K562 (cell line): Measurements from ENCODE around the gene GCGR. TPM values are rescaled to one million over a fixed set of nuclear protein-coding genes. Genes with fewer than 3 reads are reported as not detected.
A peak's percentile ranks its signal among the peaks of the same experiment; 100 is the strongest.

Source experiments
- ATAC-seq: fragments of 200-7000 bp; cut with Tn5 transposase; 3 replicates; pipeline ENCODE4 v1.9.1; 2020; ENCODE audit warnings: moderate library complexity
- BruUV-seq: library from RNA; stranded (reverse); fragments of 400-500 nt; replicated peaks from 2 replicates; lab custom pipeline; 2021; lab: Mats Ljungman, UMichigan
- CTCF ChIA-PET: fragments of 300-600 bp; formaldehyde crosslinking; extraction: SDS; loops from one replicate; lab custom pipeline; 2021; ENCODE audit warnings: low intra/inter-chr PET ratio; lab: Yijun Ruan, JAX
- POLR2A ChIA-PET: fragments of 300-600, 350-650 bp; sonication (Branson Sonifier 250); formaldehyde crosslinking; extraction: SDS; loops from one replicate; lab custom pipeline; 2021; ENCODE audit warnings: antibody characterized with exemption, inconsistent platforms; lab: Yijun Ruan, JAX
- DNase-seq, 4 experiments: peaks; one replicate each; pipeline versions ENCODE4 v3.0.0 to v3.0.0-alpha.2; 2011 to 2018; ENCODE audit warnings: low spot score in 3 of 4, mixed read lengths in 3 of 4; ENCODE audit errors: extremely low read depth in 1 of 4
- FAIRE-seq: peaks from 2 replicates; lab custom pipeline; 2011; peaks lifted over from hg19 to GRCh38; lab: Jason Lieb, UNC
- H2AFZ ChIP-seq: 2 replicates; pipeline ENCODE4 v1.6.0; 2011; ENCODE audit warnings: low read depth, low read length, control low read depth, inconsistent platforms
- H3K27ac ChIP-seq: fragments of 200-600 bp; 3 replicates; pipeline ENCODE4 v1.8.0; 2011; ENCODE audit warnings: low read depth, mild to moderate bottlenecking, control low read depth, inconsistent platforms, low read length, moderate library complexity, mixed read lengths; ENCODE audit errors: extremely low read depth
- H3K27me3 ChIP-seq, 2 experiments: fragments of 300-600 bp in 1 of 2; 2 replicates in 1 of 2; 3 replicates in 1 of 2; pipeline versions ENCODE4 v1.6.0 to v1.8.0; 2011; ENCODE audit warnings: inconsistent platforms in 2 of 2, low read length in 2 of 2, mild to moderate bottlenecking in 1 of 2, mixed read lengths in 1 of 2, moderate library complexity in 1 of 2; ENCODE audit not compliant: control insufficient read depth in 2 of 2, insufficient read depth in 2 of 2
- H3K36me3 ChIP-seq: fragments of 300-600 bp; 3 replicates; pipeline ENCODE4 v1.8.0; 2011; ENCODE audit warnings: mild to moderate bottlenecking, low read length, inconsistent platforms; ENCODE audit not compliant: control insufficient read depth, insufficient read depth
- H3K4me1 ChIP-seq, 2 experiments: fragments of 200-600 bp in 1 of 2; replicated peaks in 1 of 2; 2 replicates in 1 of 2; 3 replicates in 1 of 2; pipeline versions ENCODE4 v1.5.1 to v1.8.0; 2011; ENCODE audit warnings: inconsistent platforms in 2 of 2, low read length in 2 of 2, mild to moderate bottlenecking in 1 of 2, mixed read lengths in 1 of 2, moderate library complexity in 1 of 2; ENCODE audit not compliant: control insufficient read depth in 2 of 2, insufficient read depth in 2 of 2
- H3K4me2 ChIP-seq: 2 replicates; pipeline ENCODE4 v1.6.1; 2011; ENCODE audit warnings: low read length, control low read depth, inconsistent platforms, mixed read lengths; ENCODE audit not compliant: insufficient read depth
- H3K4me3 ChIP-seq: fragments of 200-600 bp; sonication (generic), shearing (Covaris generic); 2 replicates; pipeline ENCODE4 v1.5.1; 2016; ENCODE audit warnings: control low read depth, inconsistent platforms
- H3K79me2 ChIP-seq: fragments of 200-600 bp; 3 replicates; pipeline ENCODE4 v1.8.0; 2011; ENCODE audit warnings: low read length, inconsistent platforms; ENCODE audit not compliant: control insufficient read depth, insufficient read depth
- H3K9ac ChIP-seq, 2 experiments: 2 replicates each; pipeline versions ENCODE4 v1.6.0 to v1.6.1; 2011; ENCODE audit warnings: low read depth in 2 of 2, low read length in 2 of 2, control low read depth in 1 of 2, inconsistent platforms in 1 of 2, mild to moderate bottlenecking in 1 of 2, mixed read lengths in 1 of 2; ENCODE audit not compliant: insufficient read depth in 1 of 2
- H3K9me1 ChIP-seq: one replicate; pipeline ENCODE4 v1.6.0; 2011; ENCODE audit warnings: inconsistent platforms, mild to moderate bottlenecking, low read length, moderate library complexity; ENCODE audit not compliant: control insufficient read depth, insufficient read depth
- H3K9me3 ChIP-seq: replicated peaks from 2 replicates; pipeline ENCODE4 v1.5.1; 2011; ENCODE audit warnings: low read depth, low read length, inconsistent platforms; ENCODE audit not compliant: control insufficient read depth, insufficient read depth
- H4K20me1 ChIP-seq: replicated peaks from 2 replicates; pipeline ENCODE4 v1.6.1; 2011; ENCODE audit warnings: low read length, inconsistent platforms, mixed read lengths; ENCODE audit not compliant: control insufficient read depth, insufficient read depth
- BCL6 ChIP-seq: fragments of 250-450 bp; sonication (Bioruptor Pico); IDR thresholded peaks from 2 replicates; pipeline ENCODE4 v1.4.0; 2020
- BRCA1 ChIP-seq, 2 experiments: fragments of 450-650 bp in 1 of 2; sonication (generic) in 1 of 2; formaldehyde crosslinking in 1 of 2; IDR thresholded peaks; 2 replicates each; pipeline versions ENCODE4 v1.5.0 to v1.6.1; 2017 to 2020; ENCODE audit warnings: mild to moderate bottlenecking in 1 of 2, missing genetic modification reagents in 1 of 2
- HCFC1 ChIP-seq: IDR thresholded peaks from 2 replicates; pipeline ENCODE4 v1.6.1; 2012; ENCODE audit warnings: low read depth, low read length, improper control_type of control experiment
- PML ChIP-seq: IDR thresholded peaks from 2 replicates; pipeline ENCODE4 v1.6.1; 2012; ENCODE audit warnings: low read length, inconsistent platforms
- RBM34 ChIP-seq: fragments of 200-400 bp; formaldehyde crosslinking; IDR thresholded peaks from 2 replicates; pipeline ENCODE4 v1.6.1; 2018; ENCODE audit warnings: low read length, borderline replicate concordance; ENCODE audit not compliant: insufficient read depth
- SLC30A9 ChIP-seq: fragments of 250-450 bp; sonication (Bioruptor Pico); IDR thresholded peaks from 2 replicates; pipeline ENCODE4 v1.8.0; 2022; ENCODE audit warnings: mild to moderate bottlenecking, moderate library complexity
- SPI1 ChIP-seq: IDR thresholded peaks from 2 replicates; pipeline ENCODE4 v1.6.1; 2011; ENCODE audit warnings: low read depth, low read length, control low read depth, borderline replicate concordance
- ZNF431 ChIP-seq: sonication (generic); formaldehyde crosslinking; IDR thresholded peaks from 2 replicates; pipeline ENCODE4 v1.8.0; 2022; ENCODE audit warnings: mild to moderate bottlenecking, missing genetic modification reagents
- ZNF766 ChIP-seq: fragments of 200-800 bp; sonication (Bioruptor generic); conservative IDR thresholded peaks from 2 replicates; pipeline ENCODE4 v1.6.1; 2016; ENCODE audit warnings: missing genetic modification characterization, missing compliant biosample characterization
- WGBS: fragments of 100-300 bp; shearing (Covaris generic); methylation state at CpG from one replicate; pipeline ENCODE4 v1.1.6; 2016; ENCODE audit warnings: low coverage, mixed read lengths; ENCODE audit not compliant: insufficient coverage; ENCODE audit errors: missing lambda C conversion rate; 5-methylcytosine and 5-hydroxymethylcytosine counted together
- in situ Hi-C: fragments of 300-500 bp; cut with MboI; formaldehyde crosslinking; loops from 4 replicates; pipeline ENCODE4 v1.15.0; 2018; ENCODE audit warnings: inconsistent platforms, mixed read lengths
- intact Hi-C: fragments of 100-400 bp; cut with micrococcal nuclease; formaldehyde crosslinking; loops from 2 replicates; pipeline ENCODE4 v1.14.2; 2022
- polyA plus RNA-seq, 8 experiments: library from polyadenylated mRNA; depleted of rRNA in 4 of 8; stranded (reverse) in 5 of 8; unstranded in 3 of 8; fragments of >200 nt; fragmentation: Nextera tagmentation in 2 of 8; fragmentation: Illumina TruSeq in 1 of 8; extraction: Ambion mirVana in 2 of 8; extraction: Trizol in 1 of 8; gene quantifications; 2 replicates each; pipeline versions ENCODE4 v1.2.1 to v1.2.3, GENCODE V29; 2011 to 2014; ENCODE audit warnings: inconsistent platforms in 1 of 8, missing spikeins in 1 of 8
- total RNA-seq, 7 experiments: library from RNA; depleted of rRNA in 6 of 7; stranded (reverse); fragments of >200 nt in 6 of 7; fragmentation: Illumina TruSeq in 2 of 7; extraction: Trizol in 2 of 7; gene quantifications; 2 replicates each; pipeline versions ENCODE4 v1.2.1 to v1.2.3, GENCODE V29; 2011 to 2021; ENCODE audit warnings: low replicate concordance in 1 of 7
- TF ChIP-seq, protein P1 (sequence below): sonication (generic); formaldehyde crosslinking; IDR thresholded peaks from 2 replicates; pipeline ENCODE4 v1.8.0; 2022; ENCODE audit warnings: mild to moderate bottlenecking, missing genetic modification reagents
- TF ChIP-seq, protein P2 (sequence below): sonication (generic); formaldehyde crosslinking; IDR thresholded peaks from 2 replicates; pipeline ENCODE4 v1.8.0; 2022; ENCODE audit warnings: missing genetic modification reagents, mild to moderate bottlenecking, borderline replicate concordance
- TF ChIP-seq, protein P3 (sequence below): fragments of 250-450 bp; sonication (Bioruptor Pico); IDR thresholded peaks from 2 replicates; pipeline ENCODE4 v1.9.0; 2021; ENCODE audit warnings: mild to moderate bottlenecking, inconsistent platforms

Gene GCGR
- total and polyA plus RNA-seq, 9 of the 15 experiments (the other 6 are each of a cell fraction or from before 2014, with no cell fraction given), result not detected

DNA sequence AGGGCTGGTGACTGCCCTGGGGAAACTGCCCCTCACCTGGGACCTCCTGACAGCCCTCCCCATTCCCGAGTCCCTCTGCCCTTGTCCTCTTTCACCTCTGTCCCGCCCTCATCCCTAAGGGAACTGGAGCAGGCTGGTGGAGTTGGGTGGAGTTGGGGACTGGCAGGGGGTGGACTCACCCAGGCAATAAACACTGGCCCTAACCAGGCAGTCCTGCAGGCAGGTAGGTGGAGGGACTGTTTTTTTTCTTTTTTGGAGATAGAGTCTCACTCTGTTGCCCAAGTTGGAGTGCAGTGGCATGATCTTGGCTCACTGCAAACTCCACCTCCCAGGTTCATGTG lies 11.7 kb downstream of the GCGR start:
- no TSS peak for BruUV-seq
- Histone ChIP-seq H3K9ac (0 out of 4 replicates have a peak overlapping the region, but pooled peaks of 1 of the 2 experiments have one; percentile 4), H3K9me3 (no peaks in the 10 kb centered on the region), H3K36me3 (no peaks in the 10 kb centered on the region), H3K9me1 (peaks cover 2% of the 10 kb centered on the region), H3K79me2 (no peaks in the 10 kb centered on the region), H3K4me2 (no peak overlapping the region), H2AFZ (no peak overlapping the region), H3K4me1 (peaks cover 4 to 64% of the 10 kb centered on the region in 2 experiments; a peak in 4 of 5 replicates), H3K27me3 (peaks cover 3 to 20% of the 10 kb centered on the region in 2 experiments; a peak in 4 of 5 replicates), H3K27ac (no peak overlapping the region), H4K20me1 (no peaks in the 10 kb centered on the region; the same call in 1 of the 2 replicates), H3K4me3 (no peak overlapping the region)
- ATAC-seq (no peak), FAIRE-seq (no peak), DNase-seq (no peak)
- TF ChIP-seq SLC30A9 (no peak), ZNF431 (CRISPR knock-in tag) (no peak)
- TF ChIP-seq, protein P1, sequence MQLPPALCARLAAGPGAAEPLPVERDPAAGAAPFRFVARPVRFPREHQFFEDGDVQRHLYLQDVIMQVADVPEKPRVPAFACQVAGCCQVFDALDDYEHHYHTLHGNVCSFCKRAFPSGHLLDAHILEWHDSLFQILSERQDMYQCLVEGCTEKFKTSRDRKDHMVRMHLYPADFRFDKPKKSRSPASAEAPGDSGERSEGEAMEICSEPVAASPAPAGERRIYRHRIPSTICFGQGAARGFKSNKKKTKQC (CRISPR knock-in tag), result no peak
- intact Hi-C loops (no loop called here), in situ Hi-C loops (no loop called here)
- CTCF ChIA-PET, result no interaction called here
- WGBS, result 61% methylated on average over 2 of the region's 2 CpGs
- POLR2A ChIA-PET, result interaction anchor here (0.5 to 0.6 kb wide), 3 partner anchors 8 to 54 kb away, joined by 3 to 4 read pairs (median 4); no protein-coding TSS in a partner anchor

DNA sequence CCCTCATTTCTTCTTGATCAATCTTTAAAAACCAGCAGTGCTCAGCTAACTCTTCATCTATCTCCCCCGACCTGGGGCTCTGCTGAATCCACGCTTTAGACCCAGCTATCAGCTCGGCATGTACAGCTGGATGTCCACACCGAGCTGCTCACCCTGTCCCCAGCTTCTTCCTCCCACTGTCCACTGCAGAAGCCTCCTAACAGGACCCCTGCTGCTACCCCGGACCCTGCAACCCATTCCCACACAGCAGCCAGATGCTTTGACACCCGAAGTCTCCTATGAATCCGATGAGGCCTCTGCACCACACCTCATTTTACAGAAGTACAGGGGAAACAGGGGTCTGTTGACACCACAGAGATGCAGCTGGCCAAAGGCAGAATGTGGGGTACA lies 13.8 kb downstream of the GCGR start:
- CTCF ChIA-PET, result no interaction called here
- ATAC-seq, result peak; percentile 3; the same call in 2 of the 3 replicates
- peak overlapping the region in 1 of 2 experiments; percentile 74; a peak in 1 of 4 replicates for H3K9ac ChIP-seq
- no TSS peak for BruUV-seq
- H3K4me2 ChIP-seq, result peak overlapping the region; percentile 21; the same call in 1 of the 2 replicates
- no peak overlapping the region for H3K27ac ChIP-seq
- 29% methylated on average over 7 of the region's 7 CpGs for WGBS
- peaks cover 20 to 66% of the 10 kb centered on the region in 2 experiments for H3K4me1 ChIP-seq
- no peaks in the 10 kb centered on the region for H3K36me3 ChIP-seq
- intact Hi-C loops, result no loop called here
- H3K4me3 ChIP-seq, result no peak overlapping the region
- H3K9me3 ChIP-seq, result no peaks in the 10 kb centered on the region
- POLR2A ChIA-PET, result interaction anchor here (0.6 to 1.8 kb wide), 4 partner anchors 10 to 119 kb away, joined by 3 to 6 read pairs (median 4); partner anchors contain the start of gene PYCR1
- peaks cover 2% of the 10 kb centered on the region for H3K9me1 ChIP-seq
- H4K20me1 ChIP-seq, result no peaks in the 10 kb centered on the region
- no peak for FAIRE-seq
- H2AFZ ChIP-seq, result peak overlapping the region; percentile 68; the same call in 1 of the 2 replicates
- in situ Hi-C loops, result no loop called here
- DNase-seq, result no peak
- H3K27me3 ChIP-seq, result peaks cover 0 to 4% of the 10 kb centered on the region in 2 experiments; a peak in 2 of 5 replicates
- no peaks in the 10 kb centered on the region for H3K79me2 ChIP-seq
- TF ChIP-seq RBM34, result no peak
- TF ChIP-seq ZNF766, result no peak
- TF ChIP-seq, protein P2, sequence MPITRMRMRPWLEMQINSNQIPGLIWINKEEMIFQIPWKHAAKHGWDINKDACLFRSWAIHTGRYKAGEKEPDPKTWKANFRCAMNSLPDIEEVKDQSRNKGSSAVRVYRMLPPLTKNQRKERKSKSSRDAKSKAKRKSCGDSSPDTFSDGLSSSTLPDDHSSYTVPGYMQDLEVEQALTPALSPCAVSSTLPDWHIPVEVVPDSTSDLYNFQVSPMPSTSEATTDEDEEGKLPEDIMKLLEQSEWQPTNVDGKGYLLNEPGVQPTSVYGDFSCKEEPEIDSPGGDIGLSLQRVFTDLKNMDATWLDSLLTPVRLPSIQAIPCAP (CRISPR knock-in tag), result no peak
- no peak for TF ChIP-seq BRCA1 (IDR thresholded peaks at IDR 0.05)
- TF ChIP-seq BRCA1 (CRISPR knock-in tag; IDR thresholded peaks at IDR 0.05), result no peak
- no peak for TF ChIP-seq BCL6
- TF ChIP-seq PML, result no peak
- TF ChIP-seq, protein P3, sequence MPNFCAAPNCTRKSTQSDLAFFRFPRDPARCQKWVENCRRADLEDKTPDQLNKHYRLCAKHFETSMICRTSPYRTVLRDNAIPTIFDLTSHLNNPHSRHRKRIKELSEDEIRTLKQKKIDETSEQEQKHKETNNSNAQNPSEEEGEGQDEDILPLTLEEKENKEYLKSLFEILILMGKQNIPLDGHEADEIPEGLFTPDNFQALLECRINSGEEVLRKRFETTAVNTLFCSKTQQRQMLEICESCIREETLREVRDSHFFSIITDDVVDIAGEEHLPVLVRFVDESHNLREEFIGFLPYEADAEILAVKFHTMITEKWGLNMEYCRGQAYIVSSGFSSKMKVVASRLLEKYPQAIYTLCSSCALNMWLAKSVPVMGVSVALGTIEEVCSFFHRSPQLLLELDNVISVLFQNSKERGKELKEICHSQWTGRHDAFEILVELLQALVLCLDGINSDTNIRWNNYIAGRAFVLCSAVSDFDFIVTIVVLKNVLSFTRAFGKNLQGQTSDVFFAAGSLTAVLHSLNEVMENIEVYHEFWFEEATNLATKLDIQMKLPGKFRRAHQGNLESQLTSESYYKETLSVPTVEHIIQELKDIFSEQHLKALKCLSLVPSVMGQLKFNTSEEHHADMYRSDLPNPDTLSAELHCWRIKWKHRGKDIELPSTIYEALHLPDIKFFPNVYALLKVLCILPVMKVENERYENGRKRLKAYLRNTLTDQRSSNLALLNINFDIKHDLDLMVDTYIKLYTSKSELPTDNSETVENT (CRISPR knock-in tag), result no peak
- no peak for TF ChIP-seq HCFC1
- TF ChIP-seq SPI1, result no peak
